SK-N-SH (cell line): Measurements from ENCODE around the gene ZNF324B. TPM values are rescaled to one million over a fixed set of nuclear protein-coding genes. Genes with fewer than 3 reads are reported as not detected.
A peak's percentile ranks its signal among the peaks of the same experiment; 100 is the strongest.

Experiments used
- CTCF ChIA-PET: fragments of 300-600, 350-600 bp; formaldehyde crosslinking; extraction: SDS; loops from one replicate; lab custom pipeline; 2021; lab: Yijun Ruan, JAX
- POLR2A ChIA-PET: fragments of 350-600 bp; sonication (Branson Sonifier 250); formaldehyde crosslinking; extraction: SDS; loops from one replicate; lab custom pipeline; 2020; ENCODE audit warnings: antibody characterized with exemption, inconsistent platforms; lab: Yijun Ruan, JAX
- DNase-seq: peaks from one replicate; pipeline ENCODE4 v3.0.0; 2012
- H2AFZ ChIP-seq: fragments of 200-600 bp; sonication (generic); 2 replicates; pipeline ENCODE4 v1.8.1; 2016; ENCODE audit warnings: antibody characterized with exemption, mild to moderate bottlenecking, low read depth
- H3F3A ChIP-seq: fragments of 200-600 bp; sonication (generic); replicated peaks from 2 replicates; pipeline ENCODE3; 2016; ENCODE audit warnings: antibody characterized with exemption, mild to moderate bottlenecking; ENCODE audit not compliant: insufficient read depth
- H3K27ac ChIP-seq, 2 experiments: fragments of 200-500 bp in 1 of 2; fragments of 200-600 bp in 1 of 2; sonication (Bioruptor generic) in 1 of 2; sonication (generic), shearing (Covaris generic) in 1 of 2; 2 replicates each; pipeline versions ENCODE4 v1.5.1 to v1.6.1; 2014 to 2016; ENCODE audit warnings: low read depth in 2 of 2, inconsistent platforms in 1 of 2, low read length in 1 of 2, mild to moderate bottlenecking in 1 of 2, mixed read lengths in 1 of 2
- H3K27me3 ChIP-seq: fragments of 200-600 bp; sonication (generic), shearing (Covaris generic); 2 replicates; pipeline ENCODE4 v1.6.1; 2016; ENCODE audit warnings: mixed run types; ENCODE audit not compliant: insufficient read depth
- H3K36me3 ChIP-seq, 2 experiments: fragments of 200-500 bp in 1 of 2; fragments of 200-600 bp in 1 of 2; sonication (Bioruptor generic) in 1 of 2; sonication (generic) in 1 of 2; replicated peaks in 1 of 2; 2 replicates each; pipeline versions ENCODE3 to v1.5.1; 2014 to 2016; ENCODE audit warnings: low read length in 1 of 2, mild to moderate bottlenecking in 1 of 2; ENCODE audit not compliant: insufficient read depth in 2 of 2, control insufficient read depth in 1 of 2
- H3K4me1 ChIP-seq, 2 experiments: fragments of 200-500 bp in 1 of 2; fragments of 200-600 bp in 1 of 2; sonication (Bioruptor generic) in 1 of 2; sonication (generic), shearing (Covaris generic) in 1 of 2; 2 replicates each; pipeline versions ENCODE4 v1.5.1 to v1.6.1; 2014 to 2016; ENCODE audit warnings: low read depth in 1 of 2, low read length in 1 of 2, mixed run types in 1 of 2; ENCODE audit not compliant: insufficient read depth in 2 of 2, control insufficient read depth in 1 of 2
- H3K4me2 ChIP-seq: fragments of 200-600 bp; sonication (generic), shearing (Covaris generic); 2 replicates; pipeline ENCODE4 v1.6.1; 2017; ENCODE audit warnings: mixed run types
- H3K4me3 ChIP-seq, 2 experiments: fragments of 200-500 bp in 1 of 2; fragments of 200-600 bp in 1 of 2; sonication (Bioruptor generic) in 1 of 2; sonication (generic), shearing (Covaris generic) in 1 of 2; 2 replicates each; pipeline versions ENCODE4 v1.5.1 to v1.8.1; 2014 to 2016; ENCODE audit warnings: low read depth in 2 of 2, inconsistent platforms in 1 of 2, low read length in 1 of 2, mild to moderate bottlenecking in 1 of 2, mixed read lengths in 1 of 2, moderate library complexity in 1 of 2
- H3K79me2 ChIP-seq: fragments of 200-600 bp; sonication (generic); 2 replicates; pipeline ENCODE4 v1.8.1; 2017; ENCODE audit warnings: mild to moderate bottlenecking; ENCODE audit not compliant: insufficient read depth
- H3K9ac ChIP-seq: fragments of 200-600 bp; sonication (generic); 2 replicates; pipeline ENCODE4 v1.6.1; 2017; ENCODE audit warnings: mixed run types
- H3K9me2 ChIP-seq: fragments of 200-600 bp; sonication (generic); 2 replicates; pipeline ENCODE4 v1.6.1; 2017; ENCODE audit warnings: mixed run types
- H3K9me3 ChIP-seq: fragments of 200-600 bp; sonication (generic); 2 replicates; pipeline ENCODE4 v1.6.1; 2017; ENCODE audit warnings: mixed run types, mild to moderate bottlenecking, moderate library complexity
- H4K20me1 ChIP-seq: fragments of 200-600 bp; sonication (generic); 2 replicates; pipeline ENCODE4 v1.6.1; 2017; ENCODE audit warnings: mild to moderate bottlenecking, mixed run types; ENCODE audit not compliant: insufficient read depth
- CHD2 ChIP-seq: fragments of 150-350 bp; IDR thresholded peaks from 2 replicates; pipeline ENCODE4 v1.6.1; 2018; ENCODE audit warnings: low read length; ENCODE audit not compliant: partially characterized antibody
- ELF1 ChIP-seq: IDR thresholded peaks from 2 replicates; pipeline ENCODE4 v1.4.0; 2012
- EZH2phosphoT487 ChIP-seq: fragments of 200-600 bp; sonication (generic); IDR thresholded peaks from 2 replicates; pipeline ENCODE4 v1.6.1; 2017; ENCODE audit warnings: low read depth, mixed run types, mild to moderate bottlenecking, antibody characterized with exemption, moderate library complexity, borderline replicate concordance
- FOSL2 ChIP-seq: IDR thresholded peaks from 2 replicates; pipeline ENCODE4 v1.4.0; 2012; ENCODE audit warnings: low read depth, mild to moderate bottlenecking, moderate library complexity, borderline replicate concordance
- GABPA ChIP-seq: IDR thresholded peaks from 2 replicates; pipeline ENCODE4 v1.4.0; 2012; ENCODE audit warnings: low read depth, mild to moderate bottlenecking
- MXI1 ChIP-seq: IDR thresholded peaks from 2 replicates; pipeline ENCODE4 v1.6.1; 2012; ENCODE audit warnings: mild to moderate bottlenecking, low read depth, low read length, improper control_type of control experiment
- NFIC ChIP-seq: IDR thresholded peaks from 2 replicates; pipeline ENCODE4 v1.4.0; 2012; ENCODE audit warnings: borderline replicate concordance
- NRF1 ChIP-seq: IDR thresholded peaks from 2 replicates; pipeline ENCODE4 v1.6.1; 2012; ENCODE audit warnings: low read depth, mild to moderate bottlenecking, low read length
- POLR2AphosphoS5 ChIP-seq: IDR thresholded peaks from 2 replicates; pipeline ENCODE4 v1.6.1; 2012; ENCODE audit warnings: low read depth, low read length
- SIN3A ChIP-seq: IDR thresholded peaks from 2 replicates; pipeline ENCODE4 v1.6.1; 2012; ENCODE audit warnings: low read depth, mild to moderate bottlenecking, low read length, moderate library complexity, borderline replicate concordance
- SMC3 ChIP-seq: IDR thresholded peaks from 2 replicates; pipeline ENCODE4 v1.6.1; 2012; ENCODE audit warnings: low read depth, low read length, improper control_type of control experiment
- TAF1 ChIP-seq: IDR thresholded peaks from 2 replicates; pipeline ENCODE4 v1.6.1; 2012; ENCODE audit warnings: low read depth, mild to moderate bottlenecking, low read length, moderate library complexity, borderline replicate concordance
- WGBS: methylation state at CpG from one replicate; pipeline ENCODE4 v1.1.6; 2017; ENCODE audit warnings: low lambda C conversion rate; 5-methylcytosine and 5-hydroxymethylcytosine counted together
- polyA plus RNA-seq, 3 experiments: library from polyadenylated mRNA; depleted of rRNA; stranded (reverse); fragments of >200 nt; gene quantifications; 2 replicates each; pipeline ENCODE4 v1.2.3, GENCODE V29; 2012
- TF ChIP-seq, protein P1 (sequence below): fragments of 200-600 bp; sonication (generic); IDR thresholded peaks from 2 replicates; pipeline ENCODE4 v1.6.1; 2017; ENCODE audit warnings: antibody characterized with exemption, mild to moderate bottlenecking, moderate library complexity

The ZNF324B gene
- polyA plus RNA-seq, 1 of the 3 experiments (the other 2 are of a cell fraction): 2.9 TPM

DNA sequence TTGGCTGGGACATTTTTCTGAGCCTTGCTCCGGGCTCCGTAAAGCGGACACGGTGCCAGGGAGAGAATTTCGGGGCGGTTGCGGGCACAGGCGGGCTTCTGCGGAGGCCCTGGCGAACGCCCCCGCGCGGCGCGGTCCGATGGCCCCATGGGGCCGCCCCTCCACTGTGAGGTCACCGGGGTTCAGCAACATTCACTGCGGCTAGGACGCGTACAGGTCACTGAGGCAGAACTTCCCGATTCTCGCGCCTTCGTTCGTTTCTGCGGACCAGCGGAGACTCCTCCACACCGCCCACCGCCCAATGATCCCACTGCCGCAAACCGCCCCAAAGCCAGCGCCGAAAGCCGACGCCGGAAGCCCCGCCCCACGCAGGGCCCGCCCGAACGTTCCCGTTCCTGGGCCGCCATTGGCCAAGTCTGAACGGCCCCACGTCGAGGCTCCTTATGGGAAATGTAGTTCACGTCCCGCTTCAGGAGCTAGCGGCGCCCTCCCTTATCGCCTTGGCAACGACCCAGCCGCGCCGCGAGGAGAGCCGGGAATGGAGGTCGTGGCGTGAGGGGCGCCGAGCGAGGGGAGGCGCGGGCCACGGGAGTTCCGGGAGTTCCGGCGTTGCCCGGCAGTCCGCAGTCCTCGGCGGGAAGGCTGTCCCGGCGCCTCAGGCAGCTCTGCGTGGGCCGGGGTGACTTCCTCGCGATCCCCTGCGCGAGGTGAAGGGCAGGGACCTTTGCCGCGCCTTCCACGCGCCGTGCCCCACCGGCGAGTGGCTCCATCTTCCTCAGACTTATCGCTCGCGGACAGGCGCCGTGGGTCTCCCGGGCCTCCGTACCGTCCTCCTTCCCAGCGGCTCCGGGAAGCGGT, 43.0 kb upstream of the ZNF324B start, which contains the start of gene ZNF584:
TSS of gene ZNF584 (plus strand) at position 498 of the 858 bp plus-strand sequence. CDS start 499 bp downstream, outside the sequence.
- peak within 1 kb of the TSS; percentile 83 for H3K9ac ChIP-seq
- WGBS: 0% methylated on average over 12 of the region's 100 CpGs
- TF ChIP-seq SIN3A (peak; percentile 73; the same call in 1 of the 2 replicates), NRF1 (peak; percentile 25; the same call in 1 of the 2 replicates), GABPA (peak; percentile 83), NFIC (peak; percentile 59), MXI1 (peak; percentile 82), POLR2AphosphoS5 (peak; percentile 92), EZH2phosphoT487 (no peak), FOSL2 (no peak), SMC3 (no peak), CHD2 (peak; percentile 75), TAF1 (peak; percentile 87), ELF1 (peak; percentile 52; the same call in 1 of the 2 replicates)
- TF ChIP-seq, protein P1, sequence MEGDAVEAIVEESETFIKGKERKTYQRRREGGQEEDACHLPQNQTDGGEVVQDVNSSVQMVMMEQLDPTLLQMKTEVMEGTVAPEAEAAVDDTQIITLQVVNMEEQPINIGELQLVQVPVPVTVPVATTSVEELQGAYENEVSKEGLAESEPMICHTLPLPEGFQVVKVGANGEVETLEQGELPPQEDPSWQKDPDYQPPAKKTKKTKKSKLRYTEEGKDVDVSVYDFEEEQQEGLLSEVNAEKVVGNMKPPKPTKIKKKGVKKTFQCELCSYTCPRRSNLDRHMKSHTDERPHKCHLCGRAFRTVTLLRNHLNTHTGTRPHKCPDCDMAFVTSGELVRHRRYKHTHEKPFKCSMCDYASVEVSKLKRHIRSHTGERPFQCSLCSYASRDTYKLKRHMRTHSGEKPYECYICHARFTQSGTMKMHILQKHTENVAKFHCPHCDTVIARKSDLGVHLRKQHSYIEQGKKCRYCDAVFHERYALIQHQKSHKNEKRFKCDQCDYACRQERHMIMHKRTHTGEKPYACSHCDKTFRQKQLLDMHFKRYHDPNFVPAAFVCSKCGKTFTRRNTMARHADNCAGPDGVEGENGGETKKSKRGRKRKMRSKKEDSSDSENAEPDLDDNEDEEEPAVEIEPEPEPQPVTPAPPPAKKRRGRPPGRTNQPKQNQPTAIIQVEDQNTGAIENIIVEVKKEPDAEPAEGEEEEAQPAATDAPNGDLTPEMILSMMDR: peak; percentile 42; the same call in 1 of the 2 replicates
- H3K27ac ChIP-seq: peak within 1 kb of the TSS; percentile 57 to 88
- peaks cover 0 to 25% of the 10 kb centered on the region in 2 experiments; a peak in 1 of 4 replicates for H3K4me1 ChIP-seq
- H3K27me3 ChIP-seq: no peaks in the 10 kb centered on the region
- ChIA-PET CTCF (interaction anchor here (1.2 kb wide), 1 partner anchor 17 kb away, joined by 3 read pairs; no protein-coding TSS in a partner anchor), POLR2A (interaction anchor here (0.6 to 1.2 kb wide), 5 partner anchors 24 to 146 kb away, joined by 3 to 4 read pairs (median 3); partner anchors contain the start of genes CHMP2A, ZNF446 and ZNF497)
- peak within 1 kb of the TSS; percentile 99 for H3K4me2 ChIP-seq
- no peaks in the 10 kb centered on the region for H3K9me3 ChIP-seq
- peaks cover 0 to 3% of the 10 kb centered on the region in 2 experiments for H3K36me3 ChIP-seq
- H3K9me2 ChIP-seq: no peaks in the 10 kb centered on the region
- H4K20me1 ChIP-seq: no peaks in the 10 kb centered on the region
- peaks cover 10% of the 10 kb centered on the region for H3F3A ChIP-seq
- peak; percentile 97 for DNase-seq
- H3K4me3 ChIP-seq: peak within 1 kb of the TSS; percentile 84 to 97
- H3K79me2 ChIP-seq: peaks cover 53% of the 10 kb centered on the region
- peak within 1 kb of the TSS; percentile 86 for H2AFZ ChIP-seq
